PFSK-1 (cell line): ENCODE data around the gene ELSPBP1. TPM values are rescaled to one million over a fixed set of nuclear protein-coding genes. Genes with fewer than 3 reads are reported as not detected.

Experiments used
- FOXP2 ChIP-seq: optimal IDR thresholded peaks from 2 replicates; pipeline ENCODE3; 2011; ENCODE audit warnings: borderline replicate concordance, control low read depth, inconsistent platforms; ENCODE audit not compliant: insufficient read depth; ENCODE audit errors: extremely low read length, extremely low read depth
- POLR2AphosphoS5 ChIP-seq: IDR thresholded peaks from 2 replicates; pipeline ENCODE4 v1.6.1; 2012; ENCODE audit warnings: low read depth, mild to moderate bottlenecking, control low read depth, low read length, moderate library complexity
- SIN3A ChIP-seq: IDR thresholded peaks from 2 replicates; pipeline ENCODE4 v1.6.1; 2012; ENCODE audit warnings: mild to moderate bottlenecking, low read length, moderate library complexity, borderline replicate concordance; ENCODE audit not compliant: insufficient read depth
- TAF1 ChIP-seq: IDR thresholded peaks from 2 replicates; pipeline ENCODE4 v1.6.1; 2012; ENCODE audit warnings: low read length, control low read depth, borderline replicate concordance; ENCODE audit not compliant: insufficient read depth
- polyA plus RNA-seq: library from polyadenylated mRNA; unstranded; fragments of >200 nt; gene quantifications from one replicate; pipeline ENCODE4 v1.2.1, GENCODE V29; 2012; ENCODE audit warnings: low read depth, missing spikeins; ENCODE audit not compliant: insufficient read length
- TF ChIP-seq, protein P1 (sequence below), 2 experiments: IDR thresholded peaks; 2 replicates each; pipeline versions ENCODE4 v1.6.1 to v1.8.0; 2011 to 2012; ENCODE audit warnings: low read depth in 2 of 2, low read length in 2 of 2, control low read depth in 1 of 2, inconsistent platforms in 1 of 2, mild to moderate bottlenecking in 1 of 2, moderate library complexity in 1 of 2; ENCODE audit not compliant: insufficient read depth in 1 of 2

The ELSPBP1 gene
- not detected for polyA plus RNA-seq

DNA sequence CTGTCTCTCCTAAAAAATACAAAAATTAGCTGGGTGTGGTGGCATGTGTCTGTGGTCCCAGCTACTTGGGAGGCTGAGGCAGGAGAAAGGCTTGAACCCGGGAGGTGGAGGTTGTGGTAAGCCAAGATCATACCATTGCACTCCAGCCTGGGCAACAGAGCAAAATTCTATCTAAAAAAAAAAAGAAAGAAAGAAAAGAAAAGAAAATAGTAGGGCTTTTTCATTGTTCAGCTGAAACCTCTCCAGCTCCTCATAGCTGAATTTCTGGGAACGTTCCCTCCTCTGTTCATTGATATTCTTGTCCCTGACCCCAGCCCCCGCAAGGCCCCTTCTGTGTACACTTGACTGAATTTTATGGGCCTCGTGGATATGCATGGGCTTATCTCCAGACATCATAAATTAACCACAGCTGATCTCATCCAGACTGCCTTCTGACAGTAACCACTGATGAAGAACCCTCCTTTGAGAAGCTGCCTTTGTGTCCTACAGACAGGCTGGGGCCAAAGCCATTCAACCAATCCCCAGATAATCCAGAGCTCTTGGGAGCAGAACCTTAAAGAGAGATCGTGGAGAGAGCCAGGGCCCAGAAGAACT, at the start of gene ELSPBP1:
Gene ELSPBP1 (plus strand): TSS at position 424 of the 594 bp plus-strand sequence. CDS start 14,036 bp downstream, outside the sequence.
- no peak for TF ChIP-seq SIN3A
- TF ChIP-seq, protein P1, sequence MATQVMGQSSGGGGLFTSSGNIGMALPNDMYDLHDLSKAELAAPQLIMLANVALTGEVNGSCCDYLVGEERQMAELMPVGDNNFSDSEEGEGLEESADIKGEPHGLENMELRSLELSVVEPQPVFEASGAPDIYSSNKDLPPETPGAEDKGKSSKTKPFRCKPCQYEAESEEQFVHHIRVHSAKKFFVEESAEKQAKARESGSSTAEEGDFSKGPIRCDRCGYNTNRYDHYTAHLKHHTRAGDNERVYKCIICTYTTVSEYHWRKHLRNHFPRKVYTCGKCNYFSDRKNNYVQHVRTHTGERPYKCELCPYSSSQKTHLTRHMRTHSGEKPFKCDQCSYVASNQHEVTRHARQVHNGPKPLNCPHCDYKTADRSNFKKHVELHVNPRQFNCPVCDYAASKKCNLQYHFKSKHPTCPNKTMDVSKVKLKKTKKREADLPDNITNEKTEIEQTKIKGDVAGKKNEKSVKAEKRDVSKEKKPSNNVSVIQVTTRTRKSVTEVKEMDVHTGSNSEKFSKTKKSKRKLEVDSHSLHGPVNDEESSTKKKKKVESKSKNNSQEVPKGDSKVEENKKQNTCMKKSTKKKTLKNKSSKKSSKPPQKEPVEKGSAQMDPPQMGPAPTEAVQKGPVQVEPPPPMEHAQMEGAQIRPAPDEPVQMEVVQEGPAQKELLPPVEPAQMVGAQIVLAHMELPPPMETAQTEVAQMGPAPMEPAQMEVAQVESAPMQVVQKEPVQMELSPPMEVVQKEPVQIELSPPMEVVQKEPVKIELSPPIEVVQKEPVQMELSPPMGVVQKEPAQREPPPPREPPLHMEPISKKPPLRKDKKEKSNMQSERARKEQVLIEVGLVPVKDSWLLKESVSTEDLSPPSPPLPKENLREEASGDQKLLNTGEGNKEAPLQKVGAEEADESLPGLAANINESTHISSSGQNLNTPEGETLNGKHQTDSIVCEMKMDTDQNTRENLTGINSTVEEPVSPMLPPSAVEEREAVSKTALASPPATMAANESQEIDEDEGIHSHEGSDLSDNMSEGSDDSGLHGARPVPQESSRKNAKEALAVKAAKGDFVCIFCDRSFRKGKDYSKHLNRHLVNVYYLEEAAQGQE (IDR thresholded peaks at IDR 0.05; ENCODE audit: insufficient read depth in 1 of 2, low read depth in 2 of 2, low read length in 2 of 2) = no peak
- TF ChIP-seq POLR2AphosphoS5 = no peak
- no peak for TF ChIP-seq FOXP2
- no peak for TF ChIP-seq TAF1

DNA sequence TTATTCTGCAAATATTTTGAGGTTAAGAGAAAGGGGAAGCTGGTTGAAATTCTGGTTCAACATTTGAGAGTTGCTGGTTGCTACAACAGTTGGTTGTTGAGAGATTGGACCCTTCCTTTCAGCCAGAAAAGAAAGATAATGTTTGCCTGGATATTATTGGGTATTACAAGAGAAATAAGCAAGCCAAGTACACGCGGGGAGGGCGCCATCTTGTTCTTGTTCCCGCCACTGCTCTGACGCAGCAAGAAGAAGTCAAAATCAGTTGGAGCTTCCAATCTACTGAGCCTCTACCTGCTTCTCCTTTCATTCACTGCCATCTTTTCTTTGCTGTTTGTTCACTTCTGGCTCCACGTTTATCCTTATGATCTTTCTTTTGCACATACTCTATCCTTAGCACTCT, 20.9 kb upstream of the ELSPBP1 start:
- TF ChIP-seq FOXP2 = no peak
- no peak for TF ChIP-seq SIN3A
- TF ChIP-seq, protein P1 (IDR thresholded peaks at IDR 0.05; ENCODE audit: insufficient read depth in 1 of 2, low read depth in 2 of 2, low read length in 2 of 2) = no peak
- TF ChIP-seq POLR2AphosphoS5 = no peak
- no peak for TF ChIP-seq TAF1

DNA sequence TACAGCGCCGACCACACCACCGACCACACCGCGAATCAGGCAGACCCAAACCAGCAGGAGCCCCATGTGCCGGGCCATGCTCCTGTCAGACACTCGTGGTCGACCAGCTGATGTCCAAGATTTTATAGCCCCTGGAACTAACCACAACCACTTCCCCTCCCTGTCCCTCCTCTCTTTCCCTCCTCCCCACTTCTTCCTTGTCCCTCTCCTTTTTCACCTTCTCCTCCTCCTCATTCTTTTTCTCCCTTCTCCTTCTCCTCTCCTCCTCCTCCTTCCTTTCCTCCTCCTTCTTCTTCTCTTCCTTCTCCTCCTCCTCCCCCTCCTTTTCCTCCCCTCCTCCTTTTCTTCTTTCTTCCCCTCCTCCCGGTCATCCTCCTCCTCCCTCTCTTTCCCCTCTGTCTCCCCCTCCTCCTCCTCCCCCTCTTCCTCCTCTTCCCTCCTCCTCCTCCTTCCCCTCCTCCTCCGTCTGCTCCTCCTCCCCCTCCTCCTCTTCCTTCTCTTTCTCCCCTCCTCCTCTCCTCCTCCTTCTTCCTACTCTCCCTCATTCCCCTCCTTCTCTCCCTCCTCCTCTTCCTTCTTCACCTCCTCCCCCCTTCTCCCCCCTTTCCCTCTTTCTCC, 3.1 kb upstream of the ELSPBP1 start:
- TF ChIP-seq POLR2AphosphoS5 (no peak), SIN3A (no peak), FOXP2 (no peak), TAF1 (no peak)
- TF ChIP-seq, protein P1 (IDR thresholded peaks at IDR 0.05; ENCODE audit: insufficient read depth in 1 of 2, low read depth in 2 of 2, low read length in 2 of 2) = no peak

DNA sequence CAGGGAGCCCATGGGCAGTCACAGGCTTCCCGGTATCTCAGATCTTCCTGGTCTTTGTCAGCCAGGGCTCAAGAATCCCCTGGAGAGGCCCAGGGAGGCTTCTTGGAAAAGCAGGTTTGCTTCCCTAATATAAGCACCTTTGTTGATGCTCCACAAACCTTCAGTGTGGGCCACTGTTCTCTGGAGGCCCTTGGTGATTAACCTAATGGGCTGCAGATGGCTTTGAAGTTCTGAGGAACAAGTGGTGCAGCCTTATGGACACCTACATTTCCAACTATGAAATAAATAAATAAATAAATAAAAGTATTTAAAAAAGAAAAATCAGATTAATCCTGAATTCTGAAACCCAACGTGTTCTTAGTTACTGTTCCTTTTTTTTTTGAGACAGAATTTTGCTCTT, 2.4 kb upstream of the ELSPBP1 start, which contains the start of gene BSPH1:
Gene BSPH1 (minus strand): TSS at position 101 of the 400 bp plus-strand sequence. CDS start 89 bp downstream, at position 12.
- TF ChIP-seq SIN3A = no peak
- no peak for TF ChIP-seq POLR2AphosphoS5
- TF ChIP-seq, protein P1 (IDR thresholded peaks at IDR 0.05; ENCODE audit: insufficient read depth in 1 of 2, low read depth in 2 of 2, low read length in 2 of 2) = no peak
- no peak for TF ChIP-seq TAF1
